Neural cell (in vitro differentiated cells): ENCODE results near the gene LEUTX. TPM values are rescaled to one million over a fixed set of nuclear protein-coding genes. Genes with fewer than 3 reads are reported as not detected.
"Not testable (repeated sequence)": the region's sequence is repeated elsewhere in the genome, so short reads cannot be mapped to it uniquely, and the experiment has no call there.

ENCODE experiments used
- H2AFZ ChIP-seq: fragments of 200-600, 300-800 bp; sonication (generic), shearing (Covaris generic); 2 replicates; pipeline ENCODE4 v1.6.0; 2014; ENCODE audit warnings: low read depth, mild to moderate bottlenecking, antibody characterized with exemption, low read length, moderate library complexity
- H3F3A ChIP-seq: fragments of 200-600 bp; shearing (Covaris generic); 2 replicates; pipeline ENCODE4 v1.6.1; 2016; ENCODE audit warnings: mild to moderate bottlenecking, moderate library complexity, mixed read lengths, antibody characterized with exemption, low read length; ENCODE audit not compliant: insufficient read depth, poor library complexity, severe bottlenecking
- H3K27ac ChIP-seq: fragments of 200-600, 300-800 bp; sonication (generic), shearing (Covaris generic); 2 replicates; pipeline ENCODE4 v1.5.1; 2014; ENCODE audit warnings: mild to moderate bottlenecking, low read length, moderate library complexity
- H3K27me3 ChIP-seq: fragments of 300-800, 200-600 bp; sonication (generic), shearing (Covaris generic); 2 replicates; pipeline ENCODE4 v1.6.0; 2014; ENCODE audit warnings: mild to moderate bottlenecking, low read depth, low read length, moderate library complexity; ENCODE audit not compliant: insufficient read depth
- H3K36me3 ChIP-seq: fragments of 300-800, 200-600 bp; sonication (generic), shearing (Covaris generic); 2 replicates; pipeline ENCODE4 v1.5.1; 2014; ENCODE audit warnings: mild to moderate bottlenecking, antibody characterized with exemption, low read length, moderate library complexity; ENCODE audit not compliant: insufficient read depth
- H3K4me2 ChIP-seq: fragments of 300-800, 200-600 bp; sonication (generic), shearing (Covaris generic); 2 replicates; pipeline ENCODE4 v1.6.0; 2014; ENCODE audit warnings: mild to moderate bottlenecking, low read length
- H3K4me3 ChIP-seq: fragments of 300-800, 200-600 bp; sonication (generic), shearing (Covaris generic); 2 replicates; pipeline ENCODE4 v1.5.1; 2014; ENCODE audit warnings: mild to moderate bottlenecking, low read length, moderate library complexity
- H3K79me2 ChIP-seq: fragments of 200-600 bp; shearing (Covaris generic); replicated peaks from 2 replicates; pipeline ENCODE4 v1.6.0; 2014; ENCODE audit warnings: mild to moderate bottlenecking, low read length, moderate library complexity; ENCODE audit not compliant: insufficient read depth
- H3K9ac ChIP-seq: fragments of 300-800, 200-600 bp; sonication (generic), shearing (Covaris generic); 2 replicates; pipeline ENCODE4 v1.6.1; 2016; ENCODE audit warnings: mild to moderate bottlenecking, low read length, mixed read lengths
- H3K9me2 ChIP-seq: fragments of 200-600 bp; shearing (Covaris generic); 2 replicates; pipeline ENCODE4 v1.6.1; 2016; ENCODE audit warnings: mild to moderate bottlenecking, low read length, mixed read lengths; ENCODE audit not compliant: insufficient read depth
- H3K9me3 ChIP-seq: fragments of 200-600, 300-800 bp; sonication (generic), shearing (Covaris generic); 2 replicates; pipeline ENCODE4 v1.6.1; 2016; ENCODE audit warnings: mild to moderate bottlenecking, mixed run types, low read length, moderate library complexity, mixed read lengths
- H4K20me1 ChIP-seq: fragments of 200-600 bp; shearing (Covaris generic); 2 replicates; pipeline ENCODE4 v1.6.1; 2016; ENCODE audit warnings: mild to moderate bottlenecking, mixed run types; ENCODE audit not compliant: insufficient read depth
- EP300 ChIP-seq: fragments of 450-650 bp; conservative IDR thresholded peaks from 2 replicates; pipeline ENCODE4 v1.6.1; 2014; ENCODE audit warnings: antibody characterized with exemption, mild to moderate bottlenecking, moderate library complexity; ENCODE audit not compliant: poor library complexity, severe bottlenecking
- EZH2 ChIP-seq: fragments of 200-600, 300-800 bp; shearing (Covaris generic), sonication (generic); IDR thresholded peaks from 2 replicates; pipeline ENCODE4 v1.6.1; 2014; ENCODE audit warnings: antibody characterized with exemption, low read length, borderline replicate concordance, mild to moderate bottlenecking; ENCODE audit not compliant: insufficient read depth, poor library complexity, severe bottlenecking
- MXI1 ChIP-seq: fragments of 450-650 bp; conservative IDR thresholded peaks from 2 replicates; pipeline ENCODE4 v1.6.1; 2014; ENCODE audit warnings: antibody characterized with exemption, mild to moderate bottlenecking; ENCODE audit not compliant: poor library complexity, severe bottlenecking
- POLR2AphosphoS5 ChIP-seq: IDR thresholded peaks from 2 replicates; pipeline ENCODE4 v1.6.1; 2012
- RAD21 ChIP-seq: fragments of 450-650 bp; conservative IDR thresholded peaks from 2 replicates; pipeline ENCODE4 v1.6.1; 2014; ENCODE audit warnings: antibody characterized with exemption, mild to moderate bottlenecking, moderate library complexity
- SMC3 ChIP-seq: fragments of 450-650 bp; conservative IDR thresholded peaks from 2 replicates; pipeline ENCODE4 v1.6.1; 2014; ENCODE audit warnings: antibody characterized with exemption, mild to moderate bottlenecking, moderate library complexity; ENCODE audit not compliant: poor library complexity
- TAF1 ChIP-seq: IDR thresholded peaks from 2 replicates; pipeline ENCODE4 v1.6.1; 2012; ENCODE audit warnings: low read depth
- polyA plus RNA-seq: library from polyadenylated mRNA; depleted of rRNA; stranded (reverse); fragments of >200 nt; gene quantifications from 2 replicates; pipeline ENCODE4 v1.2.3, GENCODE V29; 2014
- TF ChIP-seq, protein P1 (sequence below): IDR thresholded peaks from 2 replicates; pipeline ENCODE4 v1.6.1; 2012; ENCODE audit warnings: borderline replicate concordance
- TF ChIP-seq, protein P2 (sequence below): fragments of 450-650 bp; IDR thresholded peaks from 2 replicates; pipeline ENCODE4 v1.5.1; 2014; ENCODE audit warnings: antibody characterized with exemption, mild to moderate bottlenecking, moderate library complexity; ENCODE audit not compliant: poor library complexity, severe bottlenecking

LEUTX gene
- polyA plus RNA-seq, 1 donor from 2014 or later = not detected

DNA sequence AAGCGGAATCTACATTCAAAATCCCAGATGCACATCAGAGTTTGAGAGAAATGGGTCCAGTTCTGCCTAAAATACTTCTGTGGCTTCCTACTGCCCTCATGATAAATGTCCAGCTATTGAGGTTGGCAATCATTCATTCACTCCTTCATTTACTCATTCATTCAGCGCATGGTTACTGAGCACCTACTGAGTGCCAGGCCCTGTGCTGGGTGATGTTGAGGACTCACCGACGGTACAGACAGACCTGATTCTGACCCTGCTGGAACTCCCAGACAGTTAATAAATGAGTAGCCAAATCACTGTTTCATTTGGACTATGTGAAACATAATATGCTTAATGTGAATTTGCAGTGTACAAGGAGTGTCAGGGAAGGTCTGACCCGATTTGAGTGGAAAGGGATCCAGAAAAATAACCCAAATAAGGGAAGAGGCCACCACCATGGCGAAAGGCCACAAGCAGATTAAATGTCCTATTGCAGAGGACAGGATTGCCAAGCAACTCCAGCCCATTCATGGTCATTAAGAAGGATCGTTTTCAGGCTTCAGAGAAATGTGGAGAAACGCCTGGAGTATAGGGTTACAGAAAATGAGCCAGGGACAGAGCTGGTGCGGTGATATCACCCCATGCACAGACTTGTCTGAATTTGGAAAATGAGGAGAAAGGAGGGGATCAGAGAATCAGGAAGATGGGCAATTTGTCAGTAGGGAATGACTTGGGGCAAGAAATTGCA, 34.8 kb downstream of the LEUTX start:
- Histone ChIP-seq H3F3A (no peaks in the 10 kb centered on the region), H3K9ac (no peak overlapping the region), H3K4me2 (no peak overlapping the region), H3K9me3 (peaks cover 4% of the 10 kb centered on the region), H3K9me2 (no peaks in the 10 kb centered on the region), H2AFZ (no peak overlapping the region), H3K27ac (no peak overlapping the region), H3K36me3 (no peaks in the 10 kb centered on the region), H3K27me3 (no peaks in the 10 kb centered on the region), H4K20me1 (no peaks in the 10 kb centered on the region), H3K79me2 (no peaks in the 10 kb centered on the region), H3K4me3 (no peak overlapping the region)
- TF ChIP-seq, protein P1, sequence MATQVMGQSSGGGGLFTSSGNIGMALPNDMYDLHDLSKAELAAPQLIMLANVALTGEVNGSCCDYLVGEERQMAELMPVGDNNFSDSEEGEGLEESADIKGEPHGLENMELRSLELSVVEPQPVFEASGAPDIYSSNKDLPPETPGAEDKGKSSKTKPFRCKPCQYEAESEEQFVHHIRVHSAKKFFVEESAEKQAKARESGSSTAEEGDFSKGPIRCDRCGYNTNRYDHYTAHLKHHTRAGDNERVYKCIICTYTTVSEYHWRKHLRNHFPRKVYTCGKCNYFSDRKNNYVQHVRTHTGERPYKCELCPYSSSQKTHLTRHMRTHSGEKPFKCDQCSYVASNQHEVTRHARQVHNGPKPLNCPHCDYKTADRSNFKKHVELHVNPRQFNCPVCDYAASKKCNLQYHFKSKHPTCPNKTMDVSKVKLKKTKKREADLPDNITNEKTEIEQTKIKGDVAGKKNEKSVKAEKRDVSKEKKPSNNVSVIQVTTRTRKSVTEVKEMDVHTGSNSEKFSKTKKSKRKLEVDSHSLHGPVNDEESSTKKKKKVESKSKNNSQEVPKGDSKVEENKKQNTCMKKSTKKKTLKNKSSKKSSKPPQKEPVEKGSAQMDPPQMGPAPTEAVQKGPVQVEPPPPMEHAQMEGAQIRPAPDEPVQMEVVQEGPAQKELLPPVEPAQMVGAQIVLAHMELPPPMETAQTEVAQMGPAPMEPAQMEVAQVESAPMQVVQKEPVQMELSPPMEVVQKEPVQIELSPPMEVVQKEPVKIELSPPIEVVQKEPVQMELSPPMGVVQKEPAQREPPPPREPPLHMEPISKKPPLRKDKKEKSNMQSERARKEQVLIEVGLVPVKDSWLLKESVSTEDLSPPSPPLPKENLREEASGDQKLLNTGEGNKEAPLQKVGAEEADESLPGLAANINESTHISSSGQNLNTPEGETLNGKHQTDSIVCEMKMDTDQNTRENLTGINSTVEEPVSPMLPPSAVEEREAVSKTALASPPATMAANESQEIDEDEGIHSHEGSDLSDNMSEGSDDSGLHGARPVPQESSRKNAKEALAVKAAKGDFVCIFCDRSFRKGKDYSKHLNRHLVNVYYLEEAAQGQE = no peak
- TF ChIP-seq POLR2AphosphoS5 (no peak), MXI1 (no peak), EP300 (no peak), SMC3 (no peak), RAD21 (no peak), TAF1 (no peak), EZH2 (no peak)
- TF ChIP-seq, protein P2, sequence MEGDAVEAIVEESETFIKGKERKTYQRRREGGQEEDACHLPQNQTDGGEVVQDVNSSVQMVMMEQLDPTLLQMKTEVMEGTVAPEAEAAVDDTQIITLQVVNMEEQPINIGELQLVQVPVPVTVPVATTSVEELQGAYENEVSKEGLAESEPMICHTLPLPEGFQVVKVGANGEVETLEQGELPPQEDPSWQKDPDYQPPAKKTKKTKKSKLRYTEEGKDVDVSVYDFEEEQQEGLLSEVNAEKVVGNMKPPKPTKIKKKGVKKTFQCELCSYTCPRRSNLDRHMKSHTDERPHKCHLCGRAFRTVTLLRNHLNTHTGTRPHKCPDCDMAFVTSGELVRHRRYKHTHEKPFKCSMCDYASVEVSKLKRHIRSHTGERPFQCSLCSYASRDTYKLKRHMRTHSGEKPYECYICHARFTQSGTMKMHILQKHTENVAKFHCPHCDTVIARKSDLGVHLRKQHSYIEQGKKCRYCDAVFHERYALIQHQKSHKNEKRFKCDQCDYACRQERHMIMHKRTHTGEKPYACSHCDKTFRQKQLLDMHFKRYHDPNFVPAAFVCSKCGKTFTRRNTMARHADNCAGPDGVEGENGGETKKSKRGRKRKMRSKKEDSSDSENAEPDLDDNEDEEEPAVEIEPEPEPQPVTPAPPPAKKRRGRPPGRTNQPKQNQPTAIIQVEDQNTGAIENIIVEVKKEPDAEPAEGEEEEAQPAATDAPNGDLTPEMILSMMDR = no peak

DNA sequence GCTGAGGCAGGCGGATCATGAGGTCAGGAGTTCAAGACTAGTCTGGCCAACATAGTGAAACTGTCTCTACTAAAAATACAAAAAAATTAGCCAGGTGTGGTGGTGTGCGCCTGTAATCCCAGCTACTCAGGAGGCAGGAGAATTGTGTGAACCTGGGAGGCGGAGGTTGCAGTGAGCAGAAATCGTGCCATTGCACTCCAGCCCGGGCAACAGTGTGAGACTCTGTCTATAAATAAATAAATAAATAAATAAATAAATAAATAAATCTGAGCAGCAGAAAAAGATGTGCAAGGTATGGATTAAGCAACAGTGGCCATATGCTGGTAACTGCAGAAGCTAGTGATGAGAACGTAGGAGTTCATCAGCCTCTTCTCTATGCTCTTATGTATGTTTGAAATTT, 35.5 kb downstream of the LEUTX start:
- H3K9me3 ChIP-seq, H2AFZ ChIP-seq, H3K4me2 ChIP-seq, H3K36me3 ChIP-seq, H3F3A ChIP-seq, H3K79me2 ChIP-seq, H3K9me2 ChIP-seq, H3K4me3 ChIP-seq, H3K27ac ChIP-seq, H3K27me3 ChIP-seq, H4K20me1 ChIP-seq, H3K9ac ChIP-seq: not testable (repeated sequence)
